DND-41 (cell line): ENCODE data around the gene ADCY2.

ENCODE experiments used
- ATAC-seq: fragments of 200-7000 bp; cut with Tn5 transposase; 3 replicates; pipeline ENCODE4 v1.9.1; 2021; ENCODE audit warnings: low read depth; ENCODE audit not compliant: insufficient read depth
- DNase-seq: peaks from one replicate; pipeline ENCODE4 v3.0.0-alpha.2; 2020
- H2AFZ ChIP-seq: 2 replicates; pipeline ENCODE4 v1.6.0; 2012; ENCODE audit warnings: low read depth, low read length
- H3K27ac ChIP-seq: 2 replicates; pipeline ENCODE4 v1.5.1; 2012; ENCODE audit warnings: low read length, inconsistent platforms
- H3K27me3 ChIP-seq: fragments of 200-600 bp; sonication (generic); 2 replicates; pipeline ENCODE4 v1.6.0; 2012; ENCODE audit warnings: low read length, mild to moderate bottlenecking, inconsistent platforms; ENCODE audit not compliant: insufficient read depth, poor library complexity
- H3K36me3 ChIP-seq: 2 replicates; pipeline ENCODE4 v1.5.1; 2012; ENCODE audit warnings: low read length, inconsistent platforms; ENCODE audit not compliant: insufficient read depth
- H3K4me1 ChIP-seq: 2 replicates; pipeline ENCODE4 v1.5.1; 2012; ENCODE audit warnings: mild to moderate bottlenecking, low read length; ENCODE audit not compliant: insufficient read depth
- H3K4me2 ChIP-seq: 2 replicates; pipeline ENCODE4 v1.6.0; 2012; ENCODE audit warnings: mild to moderate bottlenecking, moderate library complexity, low read length, inconsistent platforms; ENCODE audit not compliant: insufficient read depth
- H3K4me3 ChIP-seq, 2 experiments: fragments of 200-600 bp in 1 of 2; shearing (Covaris generic) in 1 of 2; 2 replicates each; pipeline ENCODE4 v1.5.1; 2012 to 2016; ENCODE audit warnings: inconsistent platforms in 2 of 2, low read length in 2 of 2, mild to moderate bottlenecking in 2 of 2, low read depth in 1 of 2, moderate library complexity in 1 of 2
- H3K79me2 ChIP-seq: 2 replicates; pipeline ENCODE4 v1.6.0; 2012; ENCODE audit warnings: low read length, inconsistent platforms; ENCODE audit not compliant: insufficient read depth
- H3K9ac ChIP-seq: 2 replicates; pipeline ENCODE4 v1.6.0; 2012; ENCODE audit warnings: low read depth, mild to moderate bottlenecking, inconsistent platforms, low read length, moderate library complexity
- H3K9me3 ChIP-seq: 2 replicates; pipeline ENCODE4 v1.5.1; 2012; ENCODE audit warnings: low read length, moderate library complexity, mild to moderate bottlenecking, inconsistent platforms; ENCODE audit not compliant: insufficient read depth, severe bottlenecking
- H4K20me1 ChIP-seq: 2 replicates; pipeline ENCODE4 v1.6.0; 2012; ENCODE audit warnings: low read length; ENCODE audit not compliant: insufficient read depth
- EZH2 ChIP-seq: IDR thresholded peaks from 3 replicates; pipeline ENCODE4 v1.6.1; 2012; ENCODE audit warnings: borderline replicate concordance, low read depth, mild to moderate bottlenecking, moderate library complexity, low read length, inconsistent platforms; ENCODE audit not compliant: severe bottlenecking
- TF ChIP-seq, protein P1 (sequence below): IDR thresholded peaks from 2 replicates; pipeline ENCODE4 v1.5.1; 2012; ENCODE audit warnings: borderline replicate concordance, low read length, moderate library complexity, mild to moderate bottlenecking; ENCODE audit not compliant: poor library complexity, severe bottlenecking; ENCODE audit errors: extremely low read depth

ADCY2 gene

DNA sequence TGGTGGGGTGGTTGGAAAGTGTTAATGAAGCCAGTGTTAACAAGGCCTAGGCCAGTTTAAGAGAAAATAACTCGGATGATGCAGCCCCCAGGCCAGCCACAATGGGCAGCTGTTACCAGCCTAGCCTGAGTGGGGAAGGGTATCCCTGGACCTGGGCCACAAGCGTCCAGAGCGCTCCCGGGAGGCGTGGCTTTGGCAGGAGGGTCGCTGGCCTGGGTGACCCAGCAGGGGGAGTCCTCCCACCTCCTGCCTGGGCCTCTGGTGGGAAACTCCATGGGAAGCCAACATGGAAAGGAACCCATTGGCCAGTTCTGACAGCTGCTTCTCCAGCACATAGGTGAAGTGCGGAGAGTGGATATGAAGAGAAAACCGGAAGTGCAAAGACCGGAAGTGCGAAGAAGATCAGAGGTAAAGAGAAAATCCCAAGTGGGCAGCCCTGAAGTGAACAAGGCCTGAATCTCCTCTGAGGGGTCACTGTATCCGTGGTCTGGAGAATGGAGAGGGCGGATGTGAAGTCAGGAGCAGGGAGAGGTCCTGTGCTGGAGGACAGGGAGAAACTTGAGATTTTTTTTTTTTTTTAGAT, 79.0 kb downstream of the ADCY2 start:
- peaks cover 5% of the 10 kb centered on the region for H3K9me3 ChIP-seq
- no peaks in the 10 kb centered on the region for H3K4me1 ChIP-seq
- no peak overlapping the region for H3K27ac ChIP-seq
- no peak overlapping the region for H3K4me3 ChIP-seq
- no peaks in the 10 kb centered on the region for H4K20me1 ChIP-seq
- no peaks in the 10 kb centered on the region for H3K79me2 ChIP-seq
- no peak overlapping the region for H2AFZ ChIP-seq
- TF ChIP-seq, protein P1, sequence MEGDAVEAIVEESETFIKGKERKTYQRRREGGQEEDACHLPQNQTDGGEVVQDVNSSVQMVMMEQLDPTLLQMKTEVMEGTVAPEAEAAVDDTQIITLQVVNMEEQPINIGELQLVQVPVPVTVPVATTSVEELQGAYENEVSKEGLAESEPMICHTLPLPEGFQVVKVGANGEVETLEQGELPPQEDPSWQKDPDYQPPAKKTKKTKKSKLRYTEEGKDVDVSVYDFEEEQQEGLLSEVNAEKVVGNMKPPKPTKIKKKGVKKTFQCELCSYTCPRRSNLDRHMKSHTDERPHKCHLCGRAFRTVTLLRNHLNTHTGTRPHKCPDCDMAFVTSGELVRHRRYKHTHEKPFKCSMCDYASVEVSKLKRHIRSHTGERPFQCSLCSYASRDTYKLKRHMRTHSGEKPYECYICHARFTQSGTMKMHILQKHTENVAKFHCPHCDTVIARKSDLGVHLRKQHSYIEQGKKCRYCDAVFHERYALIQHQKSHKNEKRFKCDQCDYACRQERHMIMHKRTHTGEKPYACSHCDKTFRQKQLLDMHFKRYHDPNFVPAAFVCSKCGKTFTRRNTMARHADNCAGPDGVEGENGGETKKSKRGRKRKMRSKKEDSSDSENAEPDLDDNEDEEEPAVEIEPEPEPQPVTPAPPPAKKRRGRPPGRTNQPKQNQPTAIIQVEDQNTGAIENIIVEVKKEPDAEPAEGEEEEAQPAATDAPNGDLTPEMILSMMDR, result no peak
- no peak for TF ChIP-seq EZH2
- H3K4me2 ChIP-seq, result no peak overlapping the region
- H3K27me3 ChIP-seq, result no peaks in the 10 kb centered on the region
- ATAC-seq, result no peak
- no peak overlapping the region for H3K9ac ChIP-seq
- no peaks in the 10 kb centered on the region for H3K36me3 ChIP-seq
- DNase-seq, result no peak

DNA sequence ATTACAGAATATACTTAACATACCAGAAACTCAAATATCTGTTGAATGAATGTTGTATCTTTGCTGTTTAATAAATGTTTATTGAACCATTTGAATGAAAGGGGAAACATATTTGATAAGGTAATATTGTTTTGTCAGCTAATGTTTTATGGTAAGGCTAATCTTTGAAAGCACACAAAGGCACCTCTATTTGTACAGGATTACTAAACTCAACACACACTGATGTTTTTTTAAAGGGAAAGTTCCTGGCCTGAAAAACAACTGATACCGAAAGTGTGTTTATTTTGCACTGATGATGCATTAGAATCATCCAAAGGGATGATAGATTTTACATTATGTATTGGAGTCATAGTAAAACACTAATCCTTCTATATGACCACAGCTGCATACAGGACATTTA, 82.5 kb downstream of the ADCY2 start:
- H3K79me2 ChIP-seq, result no peaks in the 10 kb centered on the region
- no peak overlapping the region for H3K4me3 ChIP-seq
- H4K20me1 ChIP-seq, result no peaks in the 10 kb centered on the region
- no peak overlapping the region for H3K27ac ChIP-seq
- H2AFZ ChIP-seq, result no peak overlapping the region
- DNase-seq (no peak), ATAC-seq (no peak)
- no peak overlapping the region for H3K9ac ChIP-seq
- H3K4me1 ChIP-seq, result no peaks in the 10 kb centered on the region
- no peaks in the 10 kb centered on the region for H3K27me3 ChIP-seq
- no peaks in the 10 kb centered on the region for H3K9me3 ChIP-seq
- H3K36me3 ChIP-seq, result no peaks in the 10 kb centered on the region
- TF ChIP-seq, protein P1, result no peak
- no peak for TF ChIP-seq EZH2
- H3K4me2 ChIP-seq, result no peak overlapping the region

DNA sequence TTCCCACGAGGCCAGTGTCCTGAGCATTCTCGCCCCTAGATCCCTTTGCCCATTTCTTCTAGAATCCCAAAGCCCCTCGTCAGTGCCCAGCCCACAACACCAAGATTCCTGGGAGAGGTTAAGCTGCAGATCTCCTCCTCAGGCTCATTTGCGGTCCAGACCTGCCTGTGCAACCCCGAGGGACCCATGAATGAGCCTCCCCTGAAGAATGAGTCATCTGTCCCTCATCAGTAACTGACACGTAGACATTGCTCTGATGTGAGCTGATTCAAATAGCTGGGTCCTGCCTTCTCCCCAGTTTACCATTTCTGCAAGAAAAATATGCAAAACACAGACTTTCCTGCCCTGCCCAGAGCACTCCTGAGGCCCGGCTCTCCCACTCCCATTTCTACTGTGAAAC, 92.8 kb downstream of the ADCY2 start:
- ATAC-seq, result no peak
- TF ChIP-seq, protein P1, result no peak
- TF ChIP-seq EZH2, result no peak

More for the DNA sequence above, 92.8 kb downstream of the ADCY2 start:
- H3K4me1 ChIP-seq, result no peaks in the 10 kb centered on the region
- H3K4me2 ChIP-seq, result no peak overlapping the region
- H3K9ac ChIP-seq, result no peak overlapping the region
- H3K4me3 ChIP-seq, result no peak overlapping the region
- H4K20me1 ChIP-seq, result no peaks in the 10 kb centered on the region
- no peaks in the 10 kb centered on the region for H3K36me3 ChIP-seq
- no peaks in the 10 kb centered on the region for H3K9me3 ChIP-seq
- H3K27ac ChIP-seq, result no peak overlapping the region
- no peaks in the 10 kb centered on the region for H3K79me2 ChIP-seq
- DNase-seq, result no peak
- H2AFZ ChIP-seq, result no peak overlapping the region
- peaks cover 9% of the 10 kb centered on the region for H3K27me3 ChIP-seq
